ENCODE results near the gene EFNA5. TPM values are rescaled to one million over a fixed set of nuclear protein-coding genes. Genes with fewer than 3 reads are reported as not detected.

The EFNA5 gene
- total RNA-seq, result not detected
- under 1 TPM in 1 of 3 donors, not detected in 2; 0.03 TPM for polyA plus RNA-seq
- 0 to 0.25 (median 0.03) reads per million in 6 experiments for total RNA-seq

DNA sequence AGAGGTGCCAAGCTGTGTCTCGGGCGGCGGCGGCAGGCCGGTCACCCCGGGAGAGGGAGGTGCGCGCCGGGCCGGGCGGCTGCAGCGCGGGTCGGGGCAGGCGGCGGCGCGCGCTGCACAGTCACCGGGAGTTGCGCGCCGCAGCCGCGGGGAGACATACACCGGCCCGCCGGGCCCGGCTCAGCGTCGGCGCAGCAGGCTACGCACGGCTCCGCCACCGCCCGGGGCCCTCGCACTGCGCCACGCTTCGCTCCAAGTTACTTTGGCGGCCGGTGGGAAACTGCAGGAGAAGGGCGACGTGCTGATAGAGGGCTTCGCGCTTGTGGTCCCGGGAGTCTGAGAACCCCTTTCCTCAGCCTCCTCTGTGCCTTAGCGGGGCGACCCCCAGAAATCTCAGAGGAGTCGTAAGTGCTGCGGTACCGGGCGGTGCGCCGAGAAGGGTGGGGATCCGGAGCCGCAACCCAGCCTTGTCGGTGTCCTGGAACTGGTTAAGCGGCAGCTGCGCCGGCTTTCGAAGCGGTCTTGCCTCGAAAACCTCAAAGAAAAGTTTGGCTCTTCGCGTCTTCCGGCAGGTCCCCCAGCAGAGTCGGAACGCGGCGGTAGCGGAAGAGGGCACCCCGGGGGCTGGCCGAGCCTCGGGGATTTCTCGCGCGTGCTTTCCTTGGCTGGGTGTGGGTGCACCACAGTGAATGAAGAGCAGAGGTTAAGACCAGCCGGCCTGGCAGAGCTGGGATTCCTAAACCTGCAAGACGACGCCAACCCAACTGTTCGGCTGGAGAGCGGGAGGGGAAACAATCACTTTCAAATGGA, at the start of gene EFNA5:
Gene EFNA5, minus strand, starts transcription at position 6 of the 810 bp plus-strand sequence.
- Mint-ChIP-seq H3K27me3 (peaks cover 39 to 82% (median 63%) of the 10 kb centered on the region in 5 donors), H3K36me3 (peaks cover 0 to 6% (median 0%) of the 10 kb centered on the region in 3 donors), H3K4me3 (peak within 1 kb of the TSS; percentile 79 to 97 (median 82)), H3K27ac (no peak within 1 kb of the TSS), H3K9me3 (peaks cover 0 to 2% (median 0%) of the 10 kb centered on the region in 9 donors), H3K4me1 (peaks cover 19 to 43% (median 31%) of the 10 kb centered on the region in 4 donors)
- ATAC-seq (peak; percentile 45 to 59), DNase-seq (peak in 6 of 10 donors; percentile 6 to 35 (median 16))
- POLR2A ChIA-PET, result no interaction called here

GRCh38 chr5:107719034-107719606, 48.4 kb upstream of the EFNA5 start:
- no peaks in the 10 kb centered on the region for H3K4me1 Mint-ChIP-seq
- ATAC-seq (no peak), DNase-seq (no peak)
- POLR2A ChIA-PET, result no interaction called here
- H3K9me3 Mint-ChIP-seq, result peaks cover 3 to 64% (median 40%) of the 10 kb centered on the region in 9 donors
- H3K36me3 Mint-ChIP-seq, result peaks cover 0 to 37% (median 0%) of the 10 kb centered on the region in 3 donors
- no peak overlapping the region for H3K27ac Mint-ChIP-seq
- no peak overlapping the region for H3K4me3 Mint-ChIP-seq
- peaks cover 0 to 11% (median 1%) of the 10 kb centered on the region in 5 donors for H3K27me3 Mint-ChIP-seq

GRCh38 chr5:107717816-107718215, 47.1 kb upstream of the EFNA5 start:
- H3K36me3 Mint-ChIP-seq, result peaks cover 0 to 37% (median 0%) of the 10 kb centered on the region in 3 donors
- H3K9me3 Mint-ChIP-seq, result peaks cover 3 to 55% (median 38%) of the 10 kb centered on the region in 9 donors
- peaks cover 0 to 14% (median 1%) of the 10 kb centered on the region in 5 donors for H3K27me3 Mint-ChIP-seq
- POLR2A ChIA-PET, result no interaction called here
- H3K27ac Mint-ChIP-seq, result no peak overlapping the region
- no peaks in the 10 kb centered on the region for H3K4me1 Mint-ChIP-seq
- no peak for ATAC-seq
- DNase-seq, result no peak
- no peak overlapping the region for H3K4me3 Mint-ChIP-seq

DNA sequence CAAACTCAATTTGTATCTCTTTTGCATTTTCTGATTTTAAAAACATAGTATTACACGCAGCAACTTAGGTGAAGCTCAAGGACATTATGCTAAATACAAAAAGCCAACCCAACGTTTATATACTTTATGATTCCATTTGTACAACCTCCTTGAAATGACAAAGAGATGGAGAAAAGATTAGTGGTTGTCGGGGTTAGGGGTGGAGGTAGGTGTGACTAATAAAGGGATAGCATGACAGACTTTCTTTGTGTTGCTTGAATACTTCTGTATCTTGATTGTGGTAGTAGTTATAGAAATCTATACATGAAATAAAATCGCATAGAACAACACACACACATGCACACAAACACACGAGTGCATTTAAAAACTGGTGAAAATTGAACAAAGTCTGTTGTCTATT, 42.5 kb upstream of the EFNA5 start:
- Mint-ChIP-seq H3K4me3 (no peak overlapping the region), H3K4me1 (no peaks in the 10 kb centered on the region), H3K36me3 (peaks cover 0 to 7% (median 0%) of the 10 kb centered on the region in 3 donors), H3K9me3 (peaks cover 0 to 18% (median 11%) of the 10 kb centered on the region in 9 donors), H3K27me3 (peaks cover 0 to 11% (median 0%) of the 10 kb centered on the region in 5 donors), H3K27ac (no peak overlapping the region)
- DNase-seq, result no peak
- ATAC-seq, result no peak
- POLR2A ChIA-PET, result no interaction called here

GRCh38 chr5:107712359-107712870, 41.7 kb upstream of the EFNA5 start:
- Mint-ChIP-seq H3K27me3 (peaks cover 0 to 11% (median 3%) of the 10 kb centered on the region in 5 donors), H3K27ac (no peak overlapping the region), H3K36me3 (peaks cover 0 to 12% (median 0%) of the 10 kb centered on the region in 3 donors), H3K4me1 (no peaks in the 10 kb centered on the region), H3K4me3 (no peak overlapping the region), H3K9me3 (peaks cover 0 to 17% (median 8%) of the 10 kb centered on the region in 9 donors)
- DNase-seq (no peak), ATAC-seq (no peak)
- POLR2A ChIA-PET, result no interaction called here

DNA sequence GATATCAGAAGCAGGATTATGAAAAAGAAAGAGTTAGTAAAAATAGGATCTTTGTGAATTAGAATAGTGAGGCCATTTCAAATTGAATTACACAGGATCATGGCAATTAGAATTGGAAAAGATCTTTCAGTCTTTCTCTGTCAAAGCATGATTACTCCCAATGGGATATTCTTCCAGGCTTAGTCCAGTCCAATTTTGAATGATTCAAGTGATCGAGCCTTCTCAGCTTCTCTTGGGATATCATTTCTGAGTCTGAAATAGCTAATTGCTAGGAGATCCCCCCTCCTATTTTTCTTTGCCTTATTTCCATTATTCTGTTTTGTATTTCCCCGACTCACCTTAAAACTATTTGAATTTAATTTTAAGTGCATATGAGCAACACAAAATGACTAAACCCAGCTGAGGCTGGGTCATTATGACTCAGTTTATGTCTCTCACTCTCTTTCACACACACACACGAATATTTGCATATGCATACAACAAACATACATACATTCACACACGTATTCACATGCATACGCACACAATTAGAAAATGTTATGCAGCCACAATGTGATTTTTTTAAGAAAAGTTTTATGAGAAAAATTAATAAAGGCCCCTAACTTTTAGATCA, 34.8 kb upstream of the EFNA5 start:
- POLR2A ChIA-PET, result no interaction called here
- DNase-seq, result no peak
- Mint-ChIP-seq H3K9me3 (peaks cover 0 to 15% (median 5%) of the 10 kb centered on the region in 9 donors), H3K4me3 (no peak overlapping the region), H3K36me3 (peaks cover 0 to 6% (median 0%) of the 10 kb centered on the region in 3 donors), H3K4me1 (no peaks in the 10 kb centered on the region), H3K27ac (no peak overlapping the region), H3K27me3 (peaks cover 4 to 16% (median 12%) of the 10 kb centered on the region in 5 donors)
- no peak for ATAC-seq

DNA sequence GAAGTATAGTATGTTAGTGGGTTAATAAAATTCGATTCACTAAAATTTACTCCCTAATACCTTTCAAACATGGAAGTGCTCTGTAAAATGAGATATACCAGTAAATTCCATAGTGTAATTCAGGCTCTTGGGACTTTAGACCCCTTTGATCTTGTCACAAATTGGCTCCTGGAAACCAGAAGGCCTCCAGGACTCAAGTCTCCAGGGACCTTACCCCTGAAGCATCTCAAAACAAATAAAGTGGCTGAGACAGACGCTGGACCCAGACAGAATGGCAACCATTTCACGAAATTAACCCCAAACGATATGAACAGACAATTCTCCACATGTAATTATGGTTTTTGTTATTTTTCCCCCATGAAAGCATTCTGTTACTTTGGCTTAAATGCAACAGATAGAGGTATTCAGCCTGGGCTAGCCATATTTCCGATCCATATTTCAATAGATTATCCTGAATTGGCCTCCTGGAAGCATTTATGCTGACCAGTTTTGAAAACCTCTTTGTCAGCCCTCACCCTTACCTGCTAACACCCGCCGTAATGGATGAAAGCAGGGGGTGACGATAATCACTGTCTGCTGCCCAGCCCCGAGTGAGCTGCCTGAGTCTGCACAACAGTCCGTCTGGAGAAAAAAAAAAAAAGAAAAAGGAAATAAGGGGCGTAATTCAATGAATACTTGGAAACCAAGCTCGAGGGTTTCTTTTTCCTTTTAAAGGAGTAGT, 34.1 kb upstream of the EFNA5 start:
- H3K4me3 Mint-ChIP-seq, result no peak overlapping the region
- peaks cover 4 to 16% (median 12%) of the 10 kb centered on the region in 5 donors for H3K27me3 Mint-ChIP-seq
- no peak for DNase-seq
- no peak for ATAC-seq
- POLR2A ChIA-PET, result no interaction called here
- H3K9me3 Mint-ChIP-seq, result peaks cover 0 to 15% (median 5%) of the 10 kb centered on the region in 9 donors
- H3K27ac Mint-ChIP-seq, result no peak overlapping the region
- H3K36me3 Mint-ChIP-seq, result peaks cover 0 to 6% (median 0%) of the 10 kb centered on the region in 3 donors
- no peaks in the 10 kb centered on the region for H3K4me1 Mint-ChIP-seq

DNA sequence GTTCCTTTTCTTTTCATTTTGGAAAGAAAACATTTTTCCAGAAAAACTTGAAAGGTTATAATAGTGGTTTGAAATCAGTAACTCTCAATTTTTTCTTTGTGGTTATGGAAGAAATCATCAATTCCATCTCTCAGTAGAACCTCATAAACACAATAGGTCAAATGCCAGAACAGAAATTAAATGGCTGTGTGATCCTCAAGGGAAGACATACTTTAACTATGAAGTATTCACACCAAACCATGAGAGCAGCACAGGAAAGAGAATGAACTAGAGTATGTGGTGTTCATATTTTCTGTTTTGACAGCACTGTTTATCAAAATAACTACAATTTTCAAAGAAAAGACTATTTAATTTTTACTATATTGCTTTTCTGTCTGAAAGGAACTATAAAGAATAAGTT, 29.7 kb upstream of the EFNA5 start:
- Mint-ChIP-seq H3K9me3 (no peaks in the 10 kb centered on the region), H3K27ac (no peak overlapping the region), H3K4me3 (no peak overlapping the region), H3K36me3 (no peaks in the 10 kb centered on the region), H3K27me3 (peaks cover 4 to 16% (median 9%) of the 10 kb centered on the region in 5 donors), H3K4me1 (no peaks in the 10 kb centered on the region)
- no peak for ATAC-seq
- POLR2A ChIA-PET, result no interaction called here
- DNase-seq, result no peak

GRCh38 chr5:107699425-107699824, 28.7 kb upstream of the EFNA5 start:
- H3K27ac Mint-ChIP-seq, result no peak overlapping the region
- no peaks in the 10 kb centered on the region for H3K4me1 Mint-ChIP-seq
- no peak overlapping the region for H3K4me3 Mint-ChIP-seq
- no peaks in the 10 kb centered on the region for H3K36me3 Mint-ChIP-seq
- no peak for ATAC-seq
- H3K9me3 Mint-ChIP-seq, result no peaks in the 10 kb centered on the region
- POLR2A ChIA-PET, result no interaction called here
- no peak for DNase-seq
- peaks cover 0 to 16% (median 9%) of the 10 kb centered on the region in 5 donors for H3K27me3 Mint-ChIP-seq

DNA sequence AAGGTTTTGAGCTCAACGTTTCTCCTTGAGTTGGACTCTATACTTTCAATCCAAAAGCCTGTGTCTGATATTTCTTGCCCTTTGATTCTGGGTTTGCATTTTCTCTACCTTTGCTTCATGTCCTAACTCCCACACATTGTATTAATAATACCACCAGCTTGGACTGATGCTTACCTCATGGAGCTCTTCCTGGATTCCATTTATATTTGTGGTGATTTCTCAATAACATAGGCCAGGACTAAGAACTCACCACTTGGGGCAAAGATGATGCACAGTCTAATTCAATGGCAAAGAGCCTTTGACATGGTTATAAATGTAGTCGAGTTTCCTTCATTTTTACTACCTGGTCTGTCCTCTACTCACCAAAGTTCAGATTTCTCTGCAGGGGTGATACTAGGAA, 27.5 kb upstream of the EFNA5 start:
- Mint-ChIP-seq H3K36me3 (no peaks in the 10 kb centered on the region), H3K4me3 (no peak overlapping the region), H3K4me1 (no peaks in the 10 kb centered on the region), H3K27me3 (peaks cover 0 to 15% (median 7%) of the 10 kb centered on the region in 5 donors), H3K9me3 (no peaks in the 10 kb centered on the region), H3K27ac (peak overlapping the region in 1 of 10 donors; percentile 42)
- DNase-seq, result no peak
- ATAC-seq, result no peak
- POLR2A ChIA-PET, result no interaction called here

DNA sequence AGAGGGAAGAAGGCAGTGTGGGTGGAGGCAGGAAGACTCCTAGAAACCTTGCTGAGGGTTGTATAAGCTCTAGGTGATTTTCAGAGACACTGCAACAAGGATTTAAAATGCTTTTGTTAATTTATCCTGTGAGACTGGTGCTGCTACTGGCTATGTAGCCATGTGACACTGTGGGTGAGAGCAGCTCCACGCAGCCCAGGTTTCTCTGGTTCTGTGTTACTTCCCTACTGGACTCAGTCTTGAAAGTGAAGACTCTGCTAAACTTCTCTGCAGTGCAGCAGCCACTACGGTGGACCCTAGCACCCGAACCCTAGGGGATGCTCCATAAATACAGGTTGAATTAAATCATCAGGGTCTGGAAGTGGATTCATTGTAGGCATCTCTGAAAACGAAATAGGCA, 25.8 kb upstream of the EFNA5 start:
- H3K36me3 Mint-ChIP-seq, result peaks cover 0 to 4% (median 0%) of the 10 kb centered on the region in 3 donors
- no peak overlapping the region for H3K4me3 Mint-ChIP-seq
- H3K27me3 Mint-ChIP-seq, result peaks cover 0 to 5% (median 0%) of the 10 kb centered on the region in 5 donors
- DNase-seq (no peak), ATAC-seq (no peak)
- no peak overlapping the region for H3K27ac Mint-ChIP-seq
- POLR2A ChIA-PET, result no interaction called here
- no peaks in the 10 kb centered on the region for H3K4me1 Mint-ChIP-seq
- peaks cover 0 to 11% (median 0%) of the 10 kb centered on the region in 9 donors for H3K9me3 Mint-ChIP-seq

- POLR2A ChIA-PET, result no interaction called here
- DNase-seq, result no peak
- H3K4me3 Mint-ChIP-seq, result no peak overlapping the region
- ATAC-seq, result no peak
- no peak overlapping the region for H3K27ac Mint-ChIP-seq
- H3K9me3 Mint-ChIP-seq, result peaks cover 0 to 15% (median 0%) of the 10 kb centered on the region in 9 donors
- H3K36me3 Mint-ChIP-seq, result peaks cover 0 to 4% (median 0%) of the 10 kb centered on the region in 3 donors
- no peaks in the 10 kb centered on the region for H3K4me1 Mint-ChIP-seq
- peaks cover 0 to 3% (median 0%) of the 10 kb centered on the region in 5 donors for H3K27me3 Mint-ChIP-seq
Measured at GRCh38 chr5:107696080-107696479, 25.3 kb upstream of the EFNA5 start.
